Loucy (cell line): ENCODE measurements around the gene BCAR3.

Experiments used
- EZH2phosphoT487 ChIP-seq: fragments of 200-600 bp; IDR thresholded peaks from 2 replicates; pipeline ENCODE4 v1.6.1; 2018; ENCODE audit warnings: antibody characterized with exemption, mild to moderate bottlenecking, moderate library complexity, borderline replicate concordance
- TF ChIP-seq, protein P1 (sequence below): fragments of 200-600 bp; sonication (generic); conservative IDR thresholded peaks from 2 replicates; pipeline ENCODE4 v1.5.1; 2014; ENCODE audit warnings: mild to moderate bottlenecking, antibody characterized with exemption, low read length

DNA sequence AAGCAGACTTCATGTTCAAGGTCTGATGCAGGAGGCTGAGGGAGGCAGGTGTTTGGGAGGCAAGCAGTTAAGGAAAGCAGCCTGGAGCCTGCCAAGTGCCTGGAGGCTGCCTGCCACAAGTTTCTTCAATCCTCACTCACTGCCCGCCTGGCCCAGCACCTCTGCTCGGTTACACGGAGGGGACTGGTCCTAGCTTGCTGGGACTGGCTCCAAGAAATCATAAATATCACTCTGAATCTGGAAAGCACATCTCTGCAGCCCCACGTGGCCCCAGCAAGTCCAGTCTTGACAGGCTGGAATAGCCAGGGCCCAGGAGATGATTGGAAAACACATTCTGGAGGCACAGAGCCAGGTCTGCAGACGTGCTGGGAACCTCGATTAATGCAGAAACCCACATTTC lies 83.9 kb downstream of the BCAR3 start:
- TF ChIP-seq, protein P1, sequence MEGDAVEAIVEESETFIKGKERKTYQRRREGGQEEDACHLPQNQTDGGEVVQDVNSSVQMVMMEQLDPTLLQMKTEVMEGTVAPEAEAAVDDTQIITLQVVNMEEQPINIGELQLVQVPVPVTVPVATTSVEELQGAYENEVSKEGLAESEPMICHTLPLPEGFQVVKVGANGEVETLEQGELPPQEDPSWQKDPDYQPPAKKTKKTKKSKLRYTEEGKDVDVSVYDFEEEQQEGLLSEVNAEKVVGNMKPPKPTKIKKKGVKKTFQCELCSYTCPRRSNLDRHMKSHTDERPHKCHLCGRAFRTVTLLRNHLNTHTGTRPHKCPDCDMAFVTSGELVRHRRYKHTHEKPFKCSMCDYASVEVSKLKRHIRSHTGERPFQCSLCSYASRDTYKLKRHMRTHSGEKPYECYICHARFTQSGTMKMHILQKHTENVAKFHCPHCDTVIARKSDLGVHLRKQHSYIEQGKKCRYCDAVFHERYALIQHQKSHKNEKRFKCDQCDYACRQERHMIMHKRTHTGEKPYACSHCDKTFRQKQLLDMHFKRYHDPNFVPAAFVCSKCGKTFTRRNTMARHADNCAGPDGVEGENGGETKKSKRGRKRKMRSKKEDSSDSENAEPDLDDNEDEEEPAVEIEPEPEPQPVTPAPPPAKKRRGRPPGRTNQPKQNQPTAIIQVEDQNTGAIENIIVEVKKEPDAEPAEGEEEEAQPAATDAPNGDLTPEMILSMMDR: no peak
- TF ChIP-seq EZH2phosphoT487: no peak
